ENCODE results near the gene TMEM9. TPM values are rescaled to one million over a fixed set of nuclear protein-coding genes. Genes with fewer than 3 reads are reported as not detected.
A peak's percentile ranks its signal among the peaks of the same experiment; 100 is the strongest.

TMEM9 gene
- 81.6 and 97.5 TPM in 2 replicates for total RNA-seq (2014; rRNA removed; shearing (Covaris generic))

DNA sequence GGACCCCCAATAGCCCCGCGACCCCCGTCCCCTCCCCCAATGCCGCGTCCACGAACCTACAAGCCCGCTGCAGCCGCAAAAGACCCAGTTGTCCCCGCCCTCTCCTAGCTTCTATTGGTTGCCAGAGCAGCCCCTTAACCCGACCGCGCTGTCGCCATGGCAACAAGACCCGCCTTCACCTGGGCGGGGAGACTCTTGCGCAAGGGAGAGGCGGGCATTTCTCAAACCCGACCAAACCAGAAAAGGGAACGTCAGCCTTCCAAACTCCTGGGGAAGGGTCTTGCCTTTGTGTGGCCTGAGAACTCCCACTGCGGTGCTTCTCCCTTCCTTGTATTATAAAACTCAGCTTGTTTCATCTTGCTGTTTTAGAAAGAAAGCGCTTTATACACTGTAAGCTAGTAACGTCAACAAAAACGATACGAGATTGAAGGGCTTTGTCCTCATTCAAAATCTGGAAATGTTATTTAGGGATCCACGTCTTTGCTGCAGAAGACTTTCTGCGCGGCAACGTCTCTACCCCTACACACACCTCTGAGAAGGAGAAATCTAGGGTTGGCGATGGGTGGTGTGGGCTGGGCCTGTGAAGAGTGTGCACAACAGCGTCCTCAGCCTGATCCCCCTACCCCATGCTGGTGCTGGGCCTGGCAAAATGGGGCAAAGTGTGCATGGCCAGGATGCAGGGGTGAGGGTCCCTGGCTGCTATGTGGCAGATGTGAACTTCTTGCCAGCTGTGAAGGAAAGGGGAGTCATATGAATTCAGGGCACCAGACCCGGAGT lies at the start of gene TMEM9:
TMEM9 (minus strand) TSS at position 86 of the 777 bp plus-strand sequence. CDS start 551 bp downstream, outside the sequence.
- DNase-seq (ENCODE audit: low spot score) = peak; percentile 89

DNA sequence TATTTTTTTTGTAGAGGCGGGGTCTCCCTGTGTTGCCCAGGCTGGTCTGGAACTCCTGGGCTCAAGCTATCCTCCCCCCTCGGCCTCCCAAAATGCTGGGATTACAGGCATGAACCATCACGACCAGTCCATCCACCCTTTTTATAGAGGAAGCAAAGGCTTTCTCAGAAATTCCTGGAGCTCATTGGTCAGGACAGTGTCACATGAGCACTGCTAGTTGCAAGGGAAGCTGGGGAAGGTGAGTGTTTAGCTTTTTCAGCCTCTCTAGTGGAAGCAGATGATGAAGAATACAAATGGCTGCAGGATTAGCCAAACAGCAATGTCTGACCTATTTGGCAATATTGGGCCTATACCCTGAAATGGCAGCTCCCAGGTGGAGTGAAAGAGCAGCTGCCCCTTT lies 44.3 kb upstream of the TMEM9 start:
- DNase-seq (ENCODE audit: low spot score) = no peak

DNA sequence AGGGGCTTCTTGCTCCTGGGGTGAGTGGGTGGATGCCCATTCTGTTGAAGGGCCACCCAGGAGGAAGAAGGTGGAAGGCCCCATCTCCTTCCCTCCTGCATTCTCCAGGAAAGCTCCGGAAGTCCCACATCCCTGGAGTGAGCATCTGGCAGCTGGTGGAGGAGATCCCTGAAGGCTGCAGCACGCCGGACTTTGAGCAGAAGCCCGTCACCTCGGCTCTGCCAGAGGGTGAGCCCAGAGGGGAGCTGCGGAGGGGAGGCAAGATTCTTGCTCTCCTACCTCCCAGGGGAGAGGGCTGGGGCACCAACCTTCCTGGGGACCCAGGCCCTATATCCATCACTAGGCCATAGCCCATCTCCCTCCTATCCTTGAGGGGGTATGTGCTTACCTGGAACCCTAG lies 39.8 kb upstream of the TMEM9 start:
- no peak for DNase-seq (ENCODE audit: low spot score)

DNA sequence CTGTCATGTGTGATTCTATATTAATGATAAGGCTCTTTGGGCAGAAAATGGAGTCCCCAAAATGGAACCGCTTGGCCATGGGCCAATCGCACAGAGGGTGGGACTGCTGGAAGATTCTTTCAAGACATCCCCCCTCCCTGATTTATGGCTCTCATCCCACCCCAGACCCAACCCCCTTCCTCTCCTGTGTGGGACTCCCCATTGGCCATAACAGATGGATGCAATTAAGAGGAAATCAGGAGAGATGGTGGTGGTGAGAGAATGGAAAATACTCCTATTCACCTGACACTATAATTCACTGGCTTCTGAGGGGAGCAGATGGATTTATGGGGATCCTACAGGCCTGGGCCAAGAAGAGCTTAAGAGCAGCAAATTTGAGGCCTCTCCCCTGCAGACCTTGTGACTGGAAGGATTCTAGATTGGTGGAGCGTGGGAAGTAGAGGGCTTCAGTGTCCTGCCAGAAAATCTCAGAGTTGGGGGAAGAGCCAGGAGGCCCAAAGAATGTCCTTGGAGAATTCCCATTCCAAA lies 38.1 kb upstream of the TMEM9 start:
- no peak for DNase-seq (ENCODE audit: low spot score)

DNA sequence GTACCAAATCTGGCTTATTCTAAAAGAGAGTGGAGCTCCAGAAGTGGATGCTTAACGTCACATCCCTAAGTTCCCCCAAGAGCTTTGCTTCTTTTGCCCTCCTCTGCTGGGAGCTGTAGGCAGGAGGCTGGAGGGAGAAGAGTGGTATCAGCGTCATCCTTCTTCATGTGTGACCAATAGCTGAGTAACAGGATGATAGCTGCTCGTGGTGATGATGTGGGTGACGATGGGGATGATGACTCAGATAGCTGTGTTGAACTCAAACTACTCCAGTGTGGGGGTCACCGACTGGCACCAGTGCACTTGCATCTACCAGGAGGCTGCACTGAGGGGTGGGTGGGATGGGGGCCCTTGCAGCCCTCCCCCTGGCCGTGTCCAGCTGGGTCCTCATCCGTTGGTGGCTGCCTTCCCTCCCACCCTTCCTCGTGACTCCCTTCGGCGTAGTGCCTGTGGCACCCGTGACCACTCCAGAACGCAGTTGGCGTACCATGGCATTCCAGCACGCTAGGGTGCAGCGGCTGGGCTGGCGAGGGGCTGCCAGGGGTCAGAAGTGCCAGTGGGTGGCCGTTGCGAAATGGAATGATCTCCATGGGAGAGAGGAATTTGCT lies 37.5 kb upstream of the TMEM9 start:
- DNase-seq (ENCODE audit: low spot score) = peak; percentile 65

GRCh38 chr1:201190624-201191051 lies 36.4 kb upstream of the TMEM9 start, which contains the start of gene IGFN1:
Gene IGFN1 (plus strand): TSS chr1:201190824. CDS start chr1:201193294, 2,470 bp downstream.
- no peak for DNase-seq (ENCODE audit: low spot score)

DNA sequence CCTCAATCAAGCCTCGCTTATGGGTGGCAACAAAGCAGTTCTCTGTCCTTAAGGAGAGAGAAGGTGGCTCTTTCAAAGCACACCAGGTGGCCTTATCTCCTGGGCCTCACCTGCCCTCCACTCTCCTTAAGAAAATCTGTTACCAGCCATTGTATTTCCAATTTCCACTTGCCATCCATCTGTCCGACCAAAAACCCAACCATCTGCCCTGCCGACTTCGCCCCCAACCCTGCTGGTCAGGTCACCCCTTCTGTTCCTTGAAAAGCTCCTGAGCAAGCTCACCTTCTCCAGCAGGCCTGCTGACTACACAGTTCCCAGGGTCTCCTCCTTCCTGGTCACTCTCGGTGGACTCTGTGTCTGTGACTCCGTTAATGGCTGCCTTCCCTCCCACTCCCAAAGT lies 35.7 kb upstream of the TMEM9 start:
- DNase-seq (ENCODE audit: low spot score) = no peak

GRCh38 chr1:201189085-201189484 lies 34.8 kb upstream of the TMEM9 start:
- DNase-seq (ENCODE audit: low spot score) = no peak

DNA sequence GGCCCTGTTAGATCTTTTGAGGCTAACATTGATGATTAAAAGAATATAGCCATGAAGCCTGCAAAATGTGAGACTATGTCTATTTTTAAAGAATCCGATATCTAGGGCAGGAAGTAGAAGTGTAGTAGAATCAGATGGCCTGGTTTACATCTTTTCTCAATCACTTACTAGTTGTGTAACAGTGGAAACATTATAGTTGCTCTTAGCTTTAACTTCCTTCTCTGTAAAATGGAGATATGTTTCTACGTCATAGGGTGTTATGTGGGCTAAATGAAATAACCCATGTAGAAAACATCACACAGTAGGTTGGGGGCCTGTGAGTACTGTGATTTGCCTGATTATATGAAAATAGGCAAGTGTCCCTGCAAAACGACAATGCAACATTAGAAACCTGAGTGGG lies 31.9 kb upstream of the TMEM9 start:
- DNase-seq (ENCODE audit: low spot score) = no peak

- DNase-seq (ENCODE audit: low spot score) = no peak
These were observed 31.4 kb upstream of the TMEM9 start for GRCh38 chr1:201185527-201186128.

GRCh38 chr1:201185123-201185453 lies 30.8 kb upstream of the TMEM9 start:
- DNase-seq (ENCODE audit: low spot score) = no peak

DNA sequence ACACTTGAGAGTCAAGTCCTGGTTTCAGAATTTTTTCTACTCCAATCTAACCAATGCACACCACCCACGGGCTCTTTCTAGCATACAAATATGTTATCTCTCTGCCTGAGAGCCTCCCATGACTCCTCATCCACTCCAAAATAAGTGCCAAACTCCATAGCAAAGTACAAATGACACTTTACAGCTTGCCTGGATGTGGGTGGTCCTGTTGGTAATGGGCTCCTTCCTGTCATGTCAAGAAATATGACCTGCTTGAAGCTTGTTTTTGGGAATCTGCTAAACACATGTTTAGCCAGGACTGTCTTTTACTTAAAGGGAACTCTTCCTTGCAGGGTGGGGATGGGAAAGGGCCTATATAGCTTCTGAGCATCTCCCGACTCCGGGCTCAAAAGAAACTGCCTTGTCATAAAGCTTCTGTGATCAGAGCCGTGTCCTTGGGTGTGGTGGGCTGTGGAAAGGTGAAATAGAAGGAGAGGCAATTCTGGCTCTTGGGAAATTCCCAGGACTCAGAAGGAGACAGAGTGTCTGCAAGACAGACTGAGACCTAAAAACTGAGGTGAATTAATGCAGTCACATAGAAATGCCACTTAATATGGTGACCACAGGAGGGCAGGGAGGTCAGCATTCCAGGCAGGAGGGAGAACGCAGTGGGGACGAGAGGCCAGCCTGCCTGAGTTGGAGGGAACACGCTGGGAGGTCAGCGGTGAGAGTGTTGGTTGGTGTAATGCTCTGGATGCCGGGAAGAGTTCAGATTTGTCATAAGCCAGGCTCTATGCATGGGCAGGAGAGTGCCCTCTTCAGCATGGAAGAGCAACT lies 30.2 kb upstream of the TMEM9 start:
- DNase-seq (ENCODE audit: low spot score) = peak; percentile 84

DNA sequence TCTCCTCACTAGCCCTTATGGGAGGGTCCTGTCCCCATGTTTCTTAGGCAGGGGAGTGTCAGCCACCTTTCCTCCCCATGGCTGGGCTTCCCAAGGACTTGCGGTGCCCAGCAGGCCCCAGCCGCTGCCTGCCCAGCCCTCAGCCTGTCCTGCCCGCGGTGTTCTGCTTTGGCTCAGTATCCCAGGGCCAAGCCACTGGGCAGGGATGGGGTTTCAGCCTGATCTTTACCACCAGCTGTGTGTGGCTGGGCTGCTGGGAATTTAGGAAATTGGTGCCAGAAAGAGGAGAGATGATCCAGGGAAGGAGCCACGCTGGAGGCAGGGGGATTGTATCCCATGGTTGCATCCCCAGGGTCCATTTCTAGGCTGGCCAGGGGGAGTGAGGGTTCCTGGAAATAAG lies 29.5 kb upstream of the TMEM9 start:
- DNase-seq (ENCODE audit: low spot score) = no peak

- no peak for DNase-seq (ENCODE audit: low spot score)
These were observed 28.9 kb upstream of the TMEM9 start for GRCh38 chr1:201183209-201183608.

DNA sequence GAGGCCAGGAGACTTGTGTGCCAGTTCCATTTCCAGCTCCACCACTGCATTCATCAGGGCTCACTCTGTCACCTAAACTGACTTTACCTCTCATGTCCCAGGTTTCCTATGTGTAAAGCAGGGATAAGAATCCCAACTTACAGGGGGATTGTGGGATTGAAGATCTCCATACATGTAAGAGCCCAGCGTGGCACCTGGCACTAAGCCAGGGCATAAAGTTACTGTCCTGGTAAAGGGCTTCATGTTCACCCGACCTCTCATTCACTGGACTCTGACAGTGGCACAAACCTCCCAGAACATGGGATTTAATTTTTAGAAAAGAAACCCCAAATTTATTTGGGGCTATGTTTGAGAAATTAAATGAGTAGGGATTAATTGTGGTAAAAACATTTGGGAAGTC lies 27.5 kb upstream of the TMEM9 start:
- DNase-seq (ENCODE audit: low spot score) = no peak

GRCh38 chr1:201181323-201181722 lies 27.0 kb upstream of the TMEM9 start:
- no peak for DNase-seq (ENCODE audit: low spot score)

DNA sequence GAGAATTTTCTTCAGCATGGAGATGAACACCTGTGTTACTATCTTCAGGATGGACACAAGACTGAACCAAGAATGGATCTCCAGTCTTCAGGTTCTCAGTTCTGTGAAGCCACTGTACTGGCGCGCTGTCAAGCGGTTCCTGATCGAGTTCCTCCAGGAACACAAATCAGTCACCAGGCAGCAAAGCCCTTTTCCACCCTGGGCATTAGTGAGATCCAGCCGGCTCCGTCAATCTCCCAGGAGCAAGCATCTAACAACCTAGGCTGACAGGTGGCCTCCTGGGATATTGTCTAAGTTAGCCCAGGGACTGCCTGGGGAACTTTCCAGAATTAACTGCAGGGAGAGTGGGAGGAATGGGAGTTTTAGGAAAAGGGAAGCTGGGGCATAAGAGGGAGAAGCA lies 26.6 kb upstream of the TMEM9 start:
- DNase-seq (ENCODE audit: low spot score) = no peak

- no peak for DNase-seq (ENCODE audit: low spot score)
These were observed 25.9 kb upstream of the TMEM9 start for GRCh38 chr1:201180141-201180540.

DNA sequence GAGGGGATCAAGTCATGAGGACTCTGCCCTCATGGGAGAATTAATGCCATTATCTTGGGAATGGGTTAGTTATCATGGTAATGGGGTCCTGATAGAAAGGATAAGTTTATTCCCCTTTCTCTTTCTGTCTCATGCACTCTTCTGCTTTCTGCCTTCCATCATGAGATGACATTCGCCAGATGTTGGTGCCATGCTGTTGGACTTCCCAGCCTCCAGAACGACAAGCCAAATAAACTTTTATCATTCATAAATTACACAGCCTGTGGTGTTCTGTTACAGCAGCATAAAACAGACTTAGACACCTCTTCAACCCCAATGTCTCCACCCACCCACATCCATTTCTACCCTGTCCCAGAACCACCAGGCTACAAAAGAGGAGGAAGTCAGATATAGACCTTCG lies 24.4 kb upstream of the TMEM9 start:
- no peak for DNase-seq (ENCODE audit: low spot score)

- no peak for DNase-seq (ENCODE audit: low spot score)
These were observed 22.7 kb upstream of the TMEM9 start for GRCh38 chr1:201176940-201177339.

DNA sequence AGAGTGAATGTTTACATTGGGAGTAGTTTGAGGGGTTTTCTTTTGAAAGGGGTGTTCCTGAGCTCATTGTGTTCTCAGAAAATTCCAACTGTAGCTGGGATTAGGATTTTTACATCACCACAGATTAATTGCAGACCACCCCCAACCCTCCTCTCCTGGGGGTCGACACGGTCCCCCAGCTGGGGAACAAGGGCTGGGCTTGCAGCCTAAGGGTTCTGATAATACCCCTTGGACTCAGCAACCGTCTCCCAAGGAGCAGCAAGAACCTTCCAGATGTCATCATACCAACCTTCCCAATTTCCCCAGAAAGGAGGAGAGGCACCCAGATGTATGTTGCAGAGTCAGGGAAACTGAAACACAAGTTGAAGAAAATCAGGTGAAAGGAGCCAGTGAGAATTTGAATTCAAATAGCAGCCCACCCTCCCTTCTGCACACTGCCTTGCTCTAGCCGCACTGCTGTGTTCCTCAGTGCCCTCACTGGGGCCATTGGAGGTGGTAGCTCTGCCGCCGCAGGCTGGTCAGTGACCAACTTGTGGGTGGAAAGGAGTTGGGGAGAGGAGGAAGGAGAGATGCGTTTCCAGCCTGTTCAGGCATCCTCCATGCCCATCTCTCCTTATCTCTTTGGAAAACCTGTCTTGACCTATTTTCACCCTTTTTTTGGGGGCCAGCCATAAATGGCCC lies 21.7 kb upstream of the TMEM9 start:
- DNase-seq (ENCODE audit: low spot score) = no peak

All from H4 (cell line).